ENCODE results near the gene SCRN1.
"Not testable (repeated sequence)": the region's sequence is repeated elsewhere in the genome, so short reads cannot be mapped to it uniquely, and the experiment has no call there.

SCRN1 gene

DNA sequence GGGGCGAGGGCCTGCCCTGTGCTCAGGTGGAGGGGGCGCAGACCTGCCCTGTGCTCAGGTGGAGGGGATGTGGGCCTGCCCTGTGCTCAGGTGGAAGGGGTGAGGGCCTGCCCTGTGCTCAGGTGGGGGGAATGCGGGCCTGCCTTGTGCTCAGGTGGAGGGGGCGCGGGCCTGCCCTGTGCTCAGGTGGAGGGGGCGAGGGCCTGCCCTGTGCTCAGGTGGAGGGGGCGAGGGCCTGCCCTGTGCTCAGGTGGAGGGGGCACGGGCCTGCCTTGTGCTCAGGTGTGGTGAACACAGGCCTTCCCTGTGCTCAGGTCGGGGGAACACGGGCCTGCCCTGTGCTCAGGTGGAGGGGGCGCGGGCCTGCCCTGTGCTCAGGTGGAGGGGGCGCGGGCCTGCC is 98.8 kb downstream of the SCRN1 start:
- not testable (repeated sequence) for DNase-seq (ENCODE audit: low spot score)

DNA sequence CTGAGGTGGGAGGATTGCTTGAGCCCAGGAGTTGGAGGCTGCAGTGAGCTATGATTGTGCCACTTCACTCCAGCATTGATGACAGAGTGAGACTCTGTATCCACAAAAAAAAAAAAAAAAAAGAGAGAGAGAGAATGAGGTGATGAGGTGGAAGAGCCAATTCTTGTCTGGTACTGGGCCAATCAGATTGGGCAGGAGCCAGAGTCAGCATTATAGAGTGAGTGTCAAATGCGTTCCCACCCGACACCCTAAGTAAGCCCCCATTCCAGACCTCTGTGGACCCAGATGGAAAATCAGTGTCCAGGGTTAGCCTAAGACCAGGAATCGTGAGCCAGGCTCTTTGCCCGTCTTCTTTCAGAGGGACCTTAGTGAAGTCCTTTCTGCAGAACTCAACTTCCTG is 99.3 kb downstream of the SCRN1 start:
- DNase-seq (ENCODE audit: low spot score) = no peak

GRCh38 chr7:29889288-29889687 is 100.3 kb downstream of the SCRN1 start:
- no peak for DNase-seq (ENCODE audit: low spot score)

DNA sequence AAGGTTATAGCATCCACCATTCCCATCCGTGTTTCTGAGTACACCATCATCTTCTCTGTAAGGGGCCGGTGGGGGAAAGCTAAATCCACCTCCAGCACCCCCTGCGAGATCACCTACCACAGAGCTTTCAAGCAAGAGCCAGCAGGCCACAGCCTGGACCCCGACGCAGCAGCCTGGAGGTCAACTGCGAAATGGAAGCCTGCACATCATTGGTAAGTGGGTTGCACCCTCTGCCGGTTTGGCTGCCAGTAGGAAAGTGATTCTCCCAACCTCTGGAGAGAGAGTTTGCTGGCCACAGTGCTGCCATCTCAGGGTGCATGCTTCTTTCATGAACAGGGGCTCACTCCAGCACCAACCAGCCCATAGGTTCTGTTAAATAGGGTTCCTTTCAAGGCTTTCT is 101.6 kb downstream of the SCRN1 start:
- DNase-seq (ENCODE audit: low spot score) = no peak

- no peak for DNase-seq (ENCODE audit: low spot score)
Observed at GRCh38 chr7:29886827-29887226, 102.8 kb downstream of the SCRN1 start.

DNA sequence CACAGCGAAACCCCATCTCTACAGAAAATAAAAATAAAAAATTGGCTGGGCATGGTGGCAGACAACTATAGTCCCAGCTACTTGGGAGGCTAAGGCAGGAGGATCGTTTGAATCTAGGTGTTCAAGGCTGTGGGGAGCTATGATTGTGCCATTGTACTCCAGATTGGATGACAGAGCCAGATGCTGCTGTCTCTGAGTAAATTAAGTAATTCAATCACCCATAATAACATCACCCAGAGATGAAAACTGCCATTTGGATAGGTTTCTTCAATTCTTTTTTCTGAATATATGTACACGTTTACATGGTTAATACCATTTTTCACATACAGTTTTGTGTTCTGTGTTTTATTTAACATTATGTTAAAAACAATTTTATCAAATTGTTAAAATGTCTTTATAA is 104.0 kb downstream of the SCRN1 start:
- DNase-seq (ENCODE audit: low spot score) = no peak

DNA sequence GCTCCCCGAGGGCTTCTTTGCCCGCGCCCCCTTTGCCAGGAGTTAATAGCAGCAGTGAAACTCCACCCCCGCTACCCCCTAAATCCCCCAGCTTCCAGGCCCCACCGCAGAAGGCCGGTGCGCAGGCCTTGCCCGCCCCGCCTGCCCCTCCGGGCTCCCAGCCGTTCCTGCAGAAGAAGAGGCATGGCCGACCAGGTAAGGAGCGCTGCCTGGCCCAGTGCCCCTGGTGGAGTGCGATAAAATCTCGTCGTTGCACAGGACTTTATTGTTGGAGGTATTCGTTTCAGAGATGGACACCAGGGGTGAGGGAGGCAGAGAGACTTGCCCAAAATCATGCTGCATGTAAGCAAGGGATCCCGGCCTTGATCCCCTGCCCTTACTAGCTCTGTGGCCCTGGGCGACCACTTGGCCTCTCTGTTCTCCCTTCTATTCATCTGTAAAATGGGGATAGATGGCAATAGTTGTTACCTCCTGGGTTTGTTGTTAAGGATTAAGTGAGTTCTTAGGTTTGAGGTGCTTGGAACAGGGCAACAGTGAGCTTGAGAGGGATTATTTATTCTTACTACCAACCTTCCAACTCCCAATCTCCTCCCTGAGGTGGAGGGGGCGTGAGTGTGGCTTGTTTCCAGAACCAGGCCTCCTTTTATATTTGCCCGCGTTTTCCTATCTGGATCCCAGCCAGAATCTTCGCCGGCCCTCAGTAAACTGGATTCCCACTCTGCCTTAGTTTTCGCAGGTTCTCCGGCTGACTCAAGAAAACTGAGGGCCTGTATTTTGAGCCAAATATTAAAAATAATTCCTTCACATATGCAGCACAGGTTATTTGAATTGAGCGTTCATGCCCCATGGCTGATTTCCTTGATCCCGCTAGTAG is 105.0 kb downstream of the SCRN1 start:
- peak; percentile 44 for DNase-seq (ENCODE audit: low spot score)

GRCh38 chr7:29883462-29884398 is 105.9 kb downstream of the SCRN1 start:
- peak; percentile 87 for DNase-seq (ENCODE audit: low spot score)

- no peak for DNase-seq (ENCODE audit: low spot score)
Observed at GRCh38 chr7:29882481-29882880, 107.1 kb downstream of the SCRN1 start.

- no peak for DNase-seq (ENCODE audit: low spot score)
Observed at GRCh38 chr7:29881724-29882123, 107.9 kb downstream of the SCRN1 start.

- no peak for DNase-seq (ENCODE audit: low spot score)
Observed at GRCh38 chr7:29879609-29880008, 110.0 kb downstream of the SCRN1 start.

DNA sequence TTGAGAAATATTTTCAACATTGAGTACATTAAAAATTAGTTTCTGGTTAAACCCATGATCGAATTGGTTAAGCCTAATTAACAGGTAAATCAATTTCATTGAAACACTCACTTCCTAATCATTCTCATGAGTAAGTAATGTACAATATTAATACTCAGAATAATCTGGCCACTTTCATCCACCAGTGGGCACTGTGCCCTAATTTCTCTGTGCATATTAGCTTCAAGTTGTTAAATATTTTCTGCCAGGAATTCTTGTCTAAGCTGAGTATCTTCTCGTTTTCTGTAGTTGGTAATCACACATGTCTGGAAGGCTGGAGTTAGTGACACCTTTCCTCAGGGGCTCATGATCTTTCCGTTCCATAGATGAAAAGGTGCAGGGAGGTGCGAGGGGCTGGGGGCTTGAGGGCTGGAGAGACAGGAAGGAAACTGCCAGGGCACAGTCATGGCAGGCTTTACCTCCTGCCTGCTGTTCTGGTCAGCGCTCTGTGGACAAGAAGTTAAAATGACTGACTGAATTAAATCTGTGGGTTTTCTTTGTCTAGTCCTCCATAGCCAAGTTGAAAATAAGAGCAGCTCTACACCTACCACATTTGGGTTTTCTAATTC is 111.4 kb downstream of the SCRN1 start:
- DNase-seq (ENCODE audit: low spot score) = peak; percentile 80

- DNase-seq (ENCODE audit: low spot score) = no peak
Observed at GRCh38 chr7:29877196-29877595, 112.4 kb downstream of the SCRN1 start.

- no peak for DNase-seq (ENCODE audit: low spot score)
Observed at GRCh38 chr7:29875741-29876140, 113.9 kb downstream of the SCRN1 start.

- no peak for DNase-seq (ENCODE audit: low spot score)
Observed at GRCh38 chr7:29873644-29874294, 115.8 kb downstream of the SCRN1 start.

DNA sequence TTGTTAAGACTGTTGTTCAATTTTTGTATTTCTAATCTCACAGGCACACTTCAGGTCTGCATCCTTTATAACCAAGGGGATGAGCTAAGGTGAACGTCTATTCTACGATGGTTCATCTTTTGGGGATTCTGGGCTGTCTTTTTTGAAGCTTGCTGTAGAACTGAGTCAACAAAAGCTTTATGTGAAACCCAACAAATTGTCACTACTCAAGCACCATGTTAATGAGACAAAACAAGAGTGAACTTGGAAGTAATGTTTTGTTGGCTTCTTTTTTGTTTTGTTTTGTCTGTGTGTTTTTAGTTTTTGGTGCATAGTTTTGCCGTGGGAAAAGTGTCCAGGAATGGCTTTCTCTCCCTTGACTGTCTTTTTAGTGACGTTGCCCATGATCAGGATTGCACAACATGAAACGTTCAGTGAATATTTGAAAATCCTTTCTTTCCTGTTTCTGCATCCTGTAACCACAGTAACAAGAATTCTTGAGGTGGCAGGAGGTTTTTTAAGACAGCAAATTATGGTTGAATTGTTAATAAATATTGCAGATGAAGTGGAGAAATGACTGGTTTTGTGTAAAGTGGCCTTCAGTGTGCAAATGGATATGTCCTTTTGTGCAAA is 117.7 kb downstream of the SCRN1 start:
- DNase-seq (ENCODE audit: low spot score) = no peak

Data from cerebellar cortex (tissue), 1 donor.